Body of pancreas (tissue), 4 donors: ENCODE measurements around the gene EYS. TPM values are rescaled to one million over a fixed set of nuclear protein-coding genes. Genes with fewer than 3 reads are reported as not detected.

Experiments used
- ATAC-seq: fragments of 150-250 bp; one replicate; pipeline ENCODE4 v1.9.1; 2016
- DNase-seq, 4 donors: peaks; one replicate each; pipeline ENCODE4 v3.0.0-alpha.2; 2019
- H3K27ac ChIP-seq, 4 donors: fragments of 200-600 bp; sonication (generic); 1 replicate in 3 of 4; 2 replicates in 1 of 4; pipeline versions ENCODE4 v1.5.1 to v1.6.1; 2016 to 2019; ENCODE audit warnings: mild to moderate bottlenecking in 1 of 4, mixed read lengths in 1 of 4, moderate library complexity in 1 of 4
- H3K27me3 ChIP-seq, 2 donors: fragments of 200-600 bp; sonication (generic); one replicate each; pipeline ENCODE4 v1.6.0; 2016; ENCODE audit warnings: mild to moderate bottlenecking in 1 of 2
- H3K36me3 ChIP-seq, 2 donors: fragments of 200-600 bp; sonication (generic); replicated peaks in 1 of 2; 2 replicates each; pipeline ENCODE4 v1.5.1; 2016; ENCODE audit warnings: low read depth in 2 of 2; ENCODE audit not compliant: insufficient read depth in 1 of 2
- H3K4me1 ChIP-seq: fragments of 200-600 bp; sonication (generic); one replicate; pipeline ENCODE4 v1.6.0; 2016
- H3K4me3 ChIP-seq, 2 donors: fragments of 200-600 bp; sonication (generic); 1 replicate in 1 of 2; 2 replicates in 1 of 2; pipeline ENCODE4 v1.5.1; 2016 to 2019
- H3K9me3 ChIP-seq, 3 donors: fragments of 200-600 bp; sonication (generic); 1 replicate in 2 of 3; 2 replicates in 1 of 3; pipeline ENCODE4 v1.5.1; 2016
- POLR2A ChIP-seq, 3 donors: fragments of 450-650 bp; IDR thresholded peaks; one replicate each; pipeline ENCODE4 v1.6.1; 2016; ENCODE audit warnings: antibody characterized with exemption in 3 of 3, mild to moderate bottlenecking in 2 of 3
- whole genome bisulfite sequencing, 2 donors: methylation state at CpG; one replicate each; pipeline ENCODE4 v1.1.5; 2017; 5-methylcytosine and 5-hydroxymethylcytosine counted together
- intact Hi-C: fragments of 100-400 bp; cut with DNase I; formaldehyde crosslinking; loops from one replicate; pipeline ENCODE4 v1.15.1; 2023
- total RNA-seq, 2 donors: library from RNA; depleted of rRNA; stranded (reverse); fragments of >200 nt; gene quantifications; one replicate each; pipeline ENCODE4 v1.1.0, GENCODE V29; 2016
- TF ChIP-seq, protein P1 (sequence below), 7 experiments: fragments of 450-650 bp in 4 of 7; fragments of 200-600 bp in 3 of 7; sonication (generic) in 3 of 7; IDR thresholded peaks; one replicate each; pipeline ENCODE4 v1.5.1; 2016 to 2019; ENCODE audit warnings: antibody characterized with exemption in 7 of 7

The EYS gene
- total RNA-seq, 2 donors from 2014 or later: 0.26 TPM; not detected in 1

DNA sequence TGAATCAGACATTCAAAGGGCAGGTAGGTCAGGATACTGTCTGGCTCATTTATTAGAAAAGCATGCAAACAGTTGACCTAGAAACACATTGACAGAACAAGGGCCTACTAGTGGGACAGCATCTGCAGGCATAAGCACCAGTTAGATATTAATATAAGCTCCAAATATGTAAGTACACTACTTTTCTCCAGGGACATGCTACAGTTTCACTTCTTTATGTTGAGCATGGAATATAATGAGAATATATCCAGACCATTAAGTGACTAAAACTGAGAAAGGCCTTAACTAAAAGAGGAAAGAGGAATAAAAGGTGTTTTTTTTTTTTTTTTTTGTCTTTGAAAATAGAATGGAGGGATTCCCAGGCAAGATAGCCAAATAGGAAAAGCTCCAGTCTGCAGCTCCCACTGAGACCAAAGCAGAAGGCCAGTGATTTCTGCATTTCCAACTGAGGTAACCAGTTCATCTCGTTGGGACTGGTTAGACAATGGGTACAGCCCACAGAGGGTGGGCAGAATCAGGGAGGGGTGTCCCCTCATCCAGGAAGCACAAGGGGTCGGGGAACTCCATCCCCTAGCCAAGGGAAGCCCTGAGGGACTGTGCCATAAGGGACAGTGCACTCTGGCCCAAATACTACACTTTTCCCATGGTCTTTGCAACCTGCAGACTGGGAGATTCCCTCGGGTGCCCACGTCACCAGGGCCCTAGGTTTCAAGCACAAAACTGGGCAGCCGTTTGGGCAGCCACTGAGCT lies 1819.8 kb downstream of the EYS start:
- TF ChIP-seq POLR2A (IDR thresholded peaks at IDR 0.05): no peak
- TF ChIP-seq, protein P1, sequence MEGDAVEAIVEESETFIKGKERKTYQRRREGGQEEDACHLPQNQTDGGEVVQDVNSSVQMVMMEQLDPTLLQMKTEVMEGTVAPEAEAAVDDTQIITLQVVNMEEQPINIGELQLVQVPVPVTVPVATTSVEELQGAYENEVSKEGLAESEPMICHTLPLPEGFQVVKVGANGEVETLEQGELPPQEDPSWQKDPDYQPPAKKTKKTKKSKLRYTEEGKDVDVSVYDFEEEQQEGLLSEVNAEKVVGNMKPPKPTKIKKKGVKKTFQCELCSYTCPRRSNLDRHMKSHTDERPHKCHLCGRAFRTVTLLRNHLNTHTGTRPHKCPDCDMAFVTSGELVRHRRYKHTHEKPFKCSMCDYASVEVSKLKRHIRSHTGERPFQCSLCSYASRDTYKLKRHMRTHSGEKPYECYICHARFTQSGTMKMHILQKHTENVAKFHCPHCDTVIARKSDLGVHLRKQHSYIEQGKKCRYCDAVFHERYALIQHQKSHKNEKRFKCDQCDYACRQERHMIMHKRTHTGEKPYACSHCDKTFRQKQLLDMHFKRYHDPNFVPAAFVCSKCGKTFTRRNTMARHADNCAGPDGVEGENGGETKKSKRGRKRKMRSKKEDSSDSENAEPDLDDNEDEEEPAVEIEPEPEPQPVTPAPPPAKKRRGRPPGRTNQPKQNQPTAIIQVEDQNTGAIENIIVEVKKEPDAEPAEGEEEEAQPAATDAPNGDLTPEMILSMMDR (IDR thresholded peaks at IDR 0.05): no peak
- Histone ChIP-seq H3K27me3 (no peaks in the 10 kb centered on the region), H3K4me1 (no peaks in the 10 kb centered on the region), H3K9me3 (no peaks in the 10 kb centered on the region), H3K4me3 (no peak overlapping the region), H3K27ac (no peak overlapping the region), H3K36me3 (no peaks in the 10 kb centered on the region)
- ATAC-seq: no peak
- DNase-seq: no peak
- WGBS, 2 donors: 29 to 49% methylated on average over 2 to 5 of the region's 5 CpGs
- intact Hi-C loops: no loop called here

DNA sequence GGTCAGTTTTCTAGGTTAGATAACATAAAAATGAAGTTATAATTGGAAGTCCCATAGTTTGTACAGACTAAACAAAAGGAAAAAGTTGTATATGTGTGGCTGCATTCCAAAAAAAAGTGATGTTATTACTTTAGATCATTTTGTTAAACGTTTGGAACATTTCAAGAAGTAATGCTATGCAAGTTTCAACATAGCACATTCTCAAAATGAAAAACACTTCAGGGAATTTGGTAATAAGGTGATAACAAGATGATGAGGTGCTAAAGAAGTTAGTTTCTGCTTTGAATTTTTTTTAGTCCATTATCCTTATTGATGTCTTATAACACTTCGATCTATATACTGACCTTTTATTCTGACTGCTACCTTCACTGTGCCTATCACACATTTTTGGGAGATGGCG lies 1820.7 kb downstream of the EYS start:
- no peaks in the 10 kb centered on the region for H3K36me3 ChIP-seq
- 62 to 66% methylated on average over 3 of the region's 3 CpGs for WGBS, 2 donors
- H3K9me3 ChIP-seq: no peaks in the 10 kb centered on the region
- no peaks in the 10 kb centered on the region for H3K27me3 ChIP-seq
- DNase-seq: no peak
- no peak overlapping the region for H3K27ac ChIP-seq
- H3K4me1 ChIP-seq: no peaks in the 10 kb centered on the region
- TF ChIP-seq POLR2A (IDR thresholded peaks at IDR 0.05): no peak
- TF ChIP-seq, protein P1 (IDR thresholded peaks at IDR 0.05): no peak
- intact Hi-C loops: no loop called here
- H3K4me3 ChIP-seq: no peak overlapping the region
- ATAC-seq: no peak

DNA sequence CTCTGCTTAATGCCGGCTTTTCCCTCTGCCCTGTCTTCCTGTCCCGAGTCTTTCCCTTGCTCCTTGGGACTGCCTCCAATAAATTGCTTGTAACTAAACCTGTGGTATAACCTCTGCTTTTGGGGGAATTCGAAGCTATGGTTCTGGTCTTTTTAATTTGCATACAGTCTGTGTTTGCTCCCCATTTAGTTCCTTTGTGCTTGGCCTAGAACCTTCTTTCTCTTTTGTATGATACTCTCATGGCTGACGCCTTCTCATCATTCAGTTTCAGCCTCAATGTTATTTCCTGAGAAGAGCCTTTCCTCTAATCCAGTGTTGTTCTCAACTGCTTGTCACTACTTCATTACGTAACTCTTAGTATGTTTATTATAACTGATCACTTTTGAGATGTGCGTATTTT lies 1823.4 kb downstream of the EYS start:
- Histone ChIP-seq H3K27me3 (no peaks in the 10 kb centered on the region), H3K9me3 (peaks cover 0 to 4% (median 0%) of the 10 kb centered on the region in 3 donors), H3K4me3 (no peak overlapping the region), H3K36me3 (no peaks in the 10 kb centered on the region), H3K27ac (no peak overlapping the region), H3K4me1 (no peaks in the 10 kb centered on the region)
- ATAC-seq: no peak
- WGBS, 2 donors: 72 to 76% methylated on average over 6 of the region's 6 CpGs
- no peak for DNase-seq
- TF ChIP-seq, protein P1 (IDR thresholded peaks at IDR 0.05): no peak
- TF ChIP-seq POLR2A (IDR thresholded peaks at IDR 0.05): no peak
- intact Hi-C loops: no loop called here

DNA sequence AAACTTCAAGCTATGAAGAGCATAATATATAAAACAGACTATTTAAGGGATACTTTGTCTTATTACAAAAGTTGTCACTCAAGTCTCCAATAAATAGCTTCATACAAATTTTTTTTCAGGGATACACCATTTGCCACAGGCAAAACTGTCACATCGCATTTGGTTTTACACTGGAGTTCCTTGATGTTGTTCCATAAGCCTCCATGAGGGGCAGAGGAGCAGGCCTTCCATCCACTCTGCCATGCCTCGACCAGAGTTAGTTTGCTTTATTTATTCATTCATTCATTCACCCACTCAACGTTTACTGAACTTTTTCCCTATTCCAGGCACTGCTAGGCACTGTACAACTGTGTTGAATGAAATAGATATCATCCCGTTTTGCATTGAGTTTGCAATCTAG lies 1824.8 kb downstream of the EYS start:
- DNase-seq: no peak
- Histone ChIP-seq H3K36me3 (no peaks in the 10 kb centered on the region), H3K27ac (no peak overlapping the region), H3K4me3 (no peak overlapping the region), H3K27me3 (no peaks in the 10 kb centered on the region), H3K4me1 (no peaks in the 10 kb centered on the region), H3K9me3 (peaks cover 0 to 10% (median 0%) of the 10 kb centered on the region in 3 donors)
- no peak for TF ChIP-seq POLR2A (IDR thresholded peaks at IDR 0.05)
- TF ChIP-seq, protein P1 (IDR thresholded peaks at IDR 0.05): no peak
- 38 to 44% methylated on average over 4 of the region's 4 CpGs for WGBS, 2 donors
- no peak for ATAC-seq
- intact Hi-C loops: no loop called here

DNA sequence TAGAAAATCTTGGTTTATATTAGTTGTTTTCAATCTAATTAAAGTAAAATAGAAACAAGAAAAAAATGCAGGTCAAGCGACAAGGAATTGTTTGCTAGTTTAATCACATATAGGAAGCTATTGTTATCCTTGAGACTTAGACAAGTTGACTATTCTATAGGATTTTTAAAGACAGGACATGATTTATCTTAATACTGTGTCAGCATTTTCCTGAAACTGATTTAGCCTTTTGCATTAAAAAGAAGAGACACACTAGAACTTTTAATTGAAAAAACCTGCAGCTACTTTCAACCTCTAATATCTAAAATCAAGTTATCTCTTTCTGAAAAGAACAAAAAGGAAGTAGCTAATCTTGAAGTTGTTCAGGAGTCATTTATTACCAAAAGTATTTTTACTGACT lies 1825.2 kb downstream of the EYS start:
- Histone ChIP-seq H3K4me3 (no peak overlapping the region), H3K4me1 (no peaks in the 10 kb centered on the region), H3K27me3 (no peaks in the 10 kb centered on the region), H3K36me3 (no peaks in the 10 kb centered on the region), H3K27ac (no peak overlapping the region), H3K9me3 (peaks cover 0 to 10% (median 0%) of the 10 kb centered on the region in 3 donors)
- ATAC-seq (no peak), DNase-seq (no peak)
- TF ChIP-seq POLR2A (IDR thresholded peaks at IDR 0.05): no peak
- TF ChIP-seq, protein P1 (IDR thresholded peaks at IDR 0.05): no peak
- whole genome bisulfite sequencing, 2 donors: 55 to 57% methylated on average over 1 of the region's 1 CpG
- intact Hi-C loops: no loop called here
